Mesenchymal stem cell (in vitro differentiated cells and primary cell): ENCODE measurements around the gene LCLAT1.

Source experiments
- DNase-seq: peaks from one replicate; pipeline ENCODE4 v3.0.0-alpha.2; 2013
- H2AFZ ChIP-seq: one replicate; pipeline ENCODE4 v1.6.1; 2013; ENCODE audit warnings: low read depth, mild to moderate bottlenecking, control low read depth, inconsistent platforms, low read length, moderate library complexity
- H2AK5ac ChIP-seq: 2 replicates; pipeline ENCODE4 v1.6.1; 2013; ENCODE audit warnings: low read length, moderate library complexity, mild to moderate bottlenecking, inconsistent platforms; ENCODE audit not compliant: severe bottlenecking
- H2BK120ac ChIP-seq: one replicate; pipeline ENCODE4 v1.6.1; 2013; ENCODE audit warnings: low read depth, mild to moderate bottlenecking, inconsistent platforms, low read length, moderate library complexity
- H2BK12ac ChIP-seq, 2 experiments: one replicate each; pipeline ENCODE4 v1.6.1; 2013; ENCODE audit warnings: inconsistent platforms in 2 of 2, low read length in 2 of 2, mild to moderate bottlenecking in 2 of 2, moderate library complexity in 2 of 2, control low read depth in 1 of 2
- H2BK15ac ChIP-seq: one replicate; pipeline ENCODE4 v1.6.1; 2013; ENCODE audit warnings: mild to moderate bottlenecking, low read depth, inconsistent platforms; ENCODE audit not compliant: poor library complexity, severe bottlenecking
- H2BK5ac ChIP-seq: 2 replicates; pipeline ENCODE4 v1.6.1; 2013; ENCODE audit warnings: low read depth, mild to moderate bottlenecking, low read length, control low read depth, inconsistent platforms; ENCODE audit not compliant: poor library complexity, severe bottlenecking
- H3K14ac ChIP-seq, 2 experiments: one replicate each; pipeline ENCODE4 v1.6.1; 2013; ENCODE audit warnings: inconsistent platforms in 2 of 2, low read length in 2 of 2, control low read depth in 1 of 2, mild to moderate bottlenecking in 1 of 2, moderate library complexity in 1 of 2
- H3K18ac ChIP-seq, 2 experiments: one replicate each; pipeline ENCODE4 v1.6.1; 2013; ENCODE audit warnings: inconsistent platforms in 2 of 2, low read length in 2 of 2, control low read depth in 1 of 2, low read depth in 1 of 2, mild to moderate bottlenecking in 1 of 2
- H3K23ac ChIP-seq, 2 experiments: one replicate each; pipeline ENCODE4 v1.6.1; 2013; ENCODE audit warnings: inconsistent platforms in 2 of 2, low read length in 2 of 2, mild to moderate bottlenecking in 2 of 2, moderate library complexity in 2 of 2, control low read depth in 1 of 2
- H3K27ac ChIP-seq: 2 replicates; pipeline ENCODE4 v1.5.1; 2013; ENCODE audit warnings: mild to moderate bottlenecking, moderate library complexity, low read length, control low read depth, inconsistent platforms; ENCODE audit not compliant: poor library complexity, severe bottlenecking
- H3K27me3 ChIP-seq, 2 experiments: 2 replicates each; pipeline versions ENCODE4 v1.6.1 to v1.7.0; 2013; ENCODE audit warnings: low read length in 2 of 2, mild to moderate bottlenecking in 2 of 2, moderate library complexity in 2 of 2, control low read depth in 1 of 2, inconsistent platforms in 1 of 2; ENCODE audit not compliant: control insufficient read depth in 1 of 2, insufficient read depth in 1 of 2
- H3K36me3 ChIP-seq, 2 experiments: 2 replicates each; pipeline versions ENCODE4 v1.6.1 to v1.7.0; 2013; ENCODE audit warnings: low read length in 2 of 2, control low read depth in 1 of 2, inconsistent platforms in 1 of 2, low read depth in 1 of 2, mild to moderate bottlenecking in 1 of 2; ENCODE audit not compliant: insufficient read depth in 2 of 2, control insufficient read depth in 1 of 2
- H3K4ac ChIP-seq, 2 experiments: one replicate each; pipeline ENCODE4 v1.6.1; 2013; ENCODE audit warnings: inconsistent platforms in 2 of 2, low read length in 2 of 2, mild to moderate bottlenecking in 2 of 2, moderate library complexity in 2 of 2, control low read depth in 1 of 2, low read depth in 1 of 2
- H3K4me1 ChIP-seq: 2 replicates; pipeline ENCODE4 v1.6.1; 2013; ENCODE audit warnings: low read depth, low read length, control low read depth; ENCODE audit not compliant: control insufficient read depth, insufficient read depth
- H3K4me2 ChIP-seq: 2 replicates; pipeline ENCODE4 v1.6.1; 2013; ENCODE audit warnings: low read length, mild to moderate bottlenecking, inconsistent platforms; ENCODE audit not compliant: poor library complexity, severe bottlenecking
- H3K4me3 ChIP-seq, 2 experiments: 2 replicates each; pipeline versions ENCODE4 v1.5.1 to v1.7.0; 2013; ENCODE audit warnings: low read length in 2 of 2, mild to moderate bottlenecking in 2 of 2, control low read depth in 1 of 2, low read depth in 1 of 2; ENCODE audit not compliant: insufficient read depth in 1 of 2
- H3K79me1 ChIP-seq: replicated peaks from 2 replicates; pipeline ENCODE4 v1.6.1; 2013; ENCODE audit warnings: mild to moderate bottlenecking, control low read depth, low read length, inconsistent platforms; ENCODE audit not compliant: poor library complexity, severe bottlenecking
- H3K9ac ChIP-seq: 2 replicates; pipeline ENCODE4 v1.7.0; 2013; ENCODE audit warnings: mild to moderate bottlenecking, low read length, moderate library complexity
- H3K9me3 ChIP-seq: 2 replicates; pipeline ENCODE4 v1.7.0; 2013; ENCODE audit warnings: mild to moderate bottlenecking, low read length; ENCODE audit not compliant: control insufficient read depth
- H4K8ac ChIP-seq: one replicate; pipeline ENCODE4 v1.6.1; 2013; ENCODE audit warnings: inconsistent platforms, mild to moderate bottlenecking, low read length, moderate library complexity
- H4K91ac ChIP-seq: one replicate; pipeline ENCODE4 v1.6.1; 2013; ENCODE audit warnings: mild to moderate bottlenecking, low read length, inconsistent platforms
- WGBS: methylation state at CpG from one replicate; pipeline ENCODE4 v1.1.7; 2013; ENCODE audit warnings: mixed read lengths; 5-methylcytosine and 5-hydroxymethylcytosine counted together

Gene LCLAT1

DNA sequence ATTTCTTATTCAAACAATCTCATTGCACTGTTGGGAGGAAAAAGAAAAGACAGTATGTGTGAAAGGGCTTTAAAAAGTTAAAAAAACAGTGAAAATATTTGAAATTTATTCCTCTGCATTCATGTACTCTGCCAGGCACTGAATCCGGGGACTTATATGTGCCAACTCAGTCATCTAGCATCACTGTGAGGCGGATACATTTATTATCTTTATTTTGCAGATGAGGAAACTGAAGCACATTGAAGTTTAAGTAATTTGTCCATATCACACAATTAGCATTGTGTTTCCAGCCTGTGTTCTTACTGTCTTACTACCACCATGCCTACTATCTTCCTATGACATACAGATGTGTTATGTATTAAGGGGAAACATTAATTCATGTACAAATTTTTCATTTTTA, 1.8 kb downstream of the LCLAT1 start:
- Histone ChIP-seq H3K4me3 (no peak overlapping the region), H3K79me1 (peaks cover 28% of the 10 kb centered on the region), H2AK5ac (no peak overlapping the region)

DNA sequence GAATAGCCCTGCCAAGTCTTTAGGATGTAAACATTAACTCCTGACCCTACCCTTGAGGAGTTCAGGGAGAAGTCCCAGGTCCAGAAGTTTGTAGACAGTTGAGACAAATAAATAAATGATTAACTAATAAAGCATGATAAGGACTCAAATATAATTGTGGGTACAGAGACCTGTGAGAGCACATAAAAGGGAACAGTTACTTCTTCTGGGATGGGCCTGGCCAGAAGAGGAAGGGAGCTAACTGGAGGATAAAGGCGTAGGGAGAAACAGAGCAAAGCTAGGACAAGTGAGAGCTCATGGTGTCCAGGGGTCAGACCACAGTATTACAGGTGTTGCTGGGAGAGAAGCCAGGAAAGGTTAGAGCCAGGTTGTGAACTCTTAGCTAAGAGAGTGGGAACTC, 3.0 kb downstream of the LCLAT1 start:
- Histone ChIP-seq H3K4me1 (peaks cover 5% of the 10 kb centered on the region), H3K9me3 (no peaks in the 10 kb centered on the region), H2AFZ (no peak overlapping the region), H3K79me1 (peaks cover 28% of the 10 kb centered on the region), H2BK5ac (no peak overlapping the region), H2BK15ac (no peak overlapping the region), H4K91ac (no peak overlapping the region), H3K4ac (no peak overlapping the region), H3K27ac (no peak overlapping the region), H3K4me3 (no peak overlapping the region), H3K36me3 (no peaks in the 10 kb centered on the region), H4K8ac (no peak overlapping the region), H3K14ac (no peak overlapping the region), H2BK12ac (no peak overlapping the region), H3K4me2 (no peak overlapping the region), H2AK5ac (no peak overlapping the region), H3K23ac (no peak overlapping the region), H3K9ac (no peak overlapping the region), H3K27me3 (no peaks in the 10 kb centered on the region), H2BK120ac (no peak overlapping the region), H3K18ac (no peak overlapping the region)
- DNase-seq: no peak
- 100% methylated on average over 1 of the region's 1 CpG for WGBS

More for the DNA sequence above, 1.8 kb downstream of the LCLAT1 start:
- no peak for DNase-seq
- H3K9me3 ChIP-seq: no peaks in the 10 kb centered on the region
- no peaks in the 10 kb centered on the region for H3K27me3 ChIP-seq
- H3K4me1 ChIP-seq: peaks cover 5% of the 10 kb centered on the region
- no peak overlapping the region for H3K27ac ChIP-seq
- no peak overlapping the region for H2BK120ac ChIP-seq
- H3K4ac ChIP-seq: no peak overlapping the region
- no peak overlapping the region for H2BK5ac ChIP-seq
- no peak overlapping the region for H2BK15ac ChIP-seq
- H3K23ac ChIP-seq: no peak overlapping the region
- H3K18ac ChIP-seq: no peak overlapping the region
- no peak overlapping the region for H2AFZ ChIP-seq
- no peak overlapping the region for H2BK12ac ChIP-seq
- WGBS: no CpG with 5 or more reads among the region's 2 CpGs
- H4K8ac ChIP-seq: no peak overlapping the region
- H4K91ac ChIP-seq: no peak overlapping the region
- H3K36me3 ChIP-seq: no peaks in the 10 kb centered on the region
- no peak overlapping the region for H3K14ac ChIP-seq
- no peak overlapping the region for H3K9ac ChIP-seq
- no peak overlapping the region for H3K4me2 ChIP-seq

DNA sequence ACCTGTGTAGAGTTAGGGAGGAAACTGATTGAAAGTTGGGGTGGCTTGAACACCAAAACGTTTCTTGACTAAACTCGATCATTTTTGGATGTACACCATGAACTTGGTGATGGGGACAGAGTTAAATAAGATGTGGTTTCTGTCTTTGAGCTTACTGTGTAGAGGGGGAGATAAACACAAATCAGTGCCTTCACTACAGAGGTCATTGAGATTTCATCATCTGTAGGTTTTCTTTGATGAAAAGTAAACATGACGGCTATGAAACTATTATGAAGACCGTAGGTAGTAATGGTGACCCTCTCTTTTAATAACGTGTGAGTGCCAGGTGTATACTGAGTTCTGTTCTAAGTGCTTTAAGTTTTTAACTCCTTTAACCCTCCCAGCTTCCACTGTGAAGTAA, 6.5 kb downstream of the LCLAT1 start:
- no peak overlapping the region for H3K9ac ChIP-seq
- H2BK120ac ChIP-seq: no peak overlapping the region
- WGBS: 96% methylated on average over 4 of the region's 5 CpGs
- H2BK5ac ChIP-seq: no peak overlapping the region
- no peak overlapping the region for H4K8ac ChIP-seq
- no peak overlapping the region for H3K4me3 ChIP-seq
- no peak overlapping the region for H4K91ac ChIP-seq
- no peak overlapping the region for H2BK12ac ChIP-seq
- H3K4ac ChIP-seq: no peak overlapping the region
- H2BK15ac ChIP-seq: no peak overlapping the region
- H3K18ac ChIP-seq: no peak overlapping the region
- H3K36me3 ChIP-seq: no peaks in the 10 kb centered on the region
- H3K9me3 ChIP-seq: no peaks in the 10 kb centered on the region
- H3K79me1 ChIP-seq: peaks cover 28% of the 10 kb centered on the region
- no peak overlapping the region for H3K14ac ChIP-seq
- H2AFZ ChIP-seq: no peak overlapping the region
- no peaks in the 10 kb centered on the region for H3K4me1 ChIP-seq
- no peak overlapping the region for H3K23ac ChIP-seq
- no peak for DNase-seq
- H3K27ac ChIP-seq: no peak overlapping the region
- H2AK5ac ChIP-seq: no peak overlapping the region
- no peak overlapping the region for H3K4me2 ChIP-seq
- H3K27me3 ChIP-seq: no peaks in the 10 kb centered on the region

DNA sequence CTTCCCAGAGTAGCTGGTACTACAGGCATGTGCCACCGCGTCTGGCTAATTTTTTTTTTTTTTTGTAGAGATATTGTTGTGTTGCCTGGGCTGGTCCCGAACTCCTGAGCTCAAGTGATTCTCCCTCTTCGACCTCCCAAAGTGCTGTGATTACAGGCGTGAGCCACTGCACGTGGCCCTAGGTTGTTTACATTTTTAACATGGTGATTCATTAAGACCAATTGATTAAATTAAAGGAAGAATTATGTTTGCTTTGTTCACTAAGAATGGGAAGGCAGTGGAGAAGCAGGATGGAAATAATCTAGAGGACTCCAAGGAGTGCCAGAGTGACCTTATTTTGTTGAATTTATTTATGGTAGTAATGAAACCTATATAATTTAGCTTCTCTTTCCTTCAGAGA, 7.5 kb downstream of the LCLAT1 start:
- Histone ChIP-seq H3K4me2 (no peak overlapping the region), H3K9me3 (no peaks in the 10 kb centered on the region), H2AK5ac (no peak overlapping the region), H3K14ac (no peak overlapping the region), H2BK12ac (no peak overlapping the region), H3K18ac (no peak overlapping the region), H3K27me3 (no peaks in the 10 kb centered on the region), H3K4me1 (no peaks in the 10 kb centered on the region), H4K91ac (no peak overlapping the region), H3K79me1 (peaks cover 31% of the 10 kb centered on the region), H2BK5ac (no peak overlapping the region), H4K8ac (no peak overlapping the region), H3K36me3 (no peaks in the 10 kb centered on the region), H3K27ac (no peak overlapping the region), H2BK15ac (no peak overlapping the region), H3K23ac (no peak overlapping the region), H3K9ac (no peak overlapping the region), H2BK120ac (no peak overlapping the region), H3K4ac (no peak overlapping the region), H2AFZ (no peak overlapping the region), H3K4me3 (no peak overlapping the region)
- WGBS: 33% methylated on average over 6 of the region's 6 CpGs
- DNase-seq: peak; percentile 63
